Activated T-cell treated with anti-CD3 and anti-CD28 coated beads for 4 hours (primary cell): ENCODE measurements around the gene ZNF800.
"Not testable (repeated sequence)": the region's sequence is repeated elsewhere in the genome, so short reads cannot be mapped to it uniquely, and the experiment has no call there.

Experiments
- DNase-seq: peaks from one replicate; pipeline ENCODE4 v3.0.0-alpha.2; 2020

Gene ZNF800, protein sequence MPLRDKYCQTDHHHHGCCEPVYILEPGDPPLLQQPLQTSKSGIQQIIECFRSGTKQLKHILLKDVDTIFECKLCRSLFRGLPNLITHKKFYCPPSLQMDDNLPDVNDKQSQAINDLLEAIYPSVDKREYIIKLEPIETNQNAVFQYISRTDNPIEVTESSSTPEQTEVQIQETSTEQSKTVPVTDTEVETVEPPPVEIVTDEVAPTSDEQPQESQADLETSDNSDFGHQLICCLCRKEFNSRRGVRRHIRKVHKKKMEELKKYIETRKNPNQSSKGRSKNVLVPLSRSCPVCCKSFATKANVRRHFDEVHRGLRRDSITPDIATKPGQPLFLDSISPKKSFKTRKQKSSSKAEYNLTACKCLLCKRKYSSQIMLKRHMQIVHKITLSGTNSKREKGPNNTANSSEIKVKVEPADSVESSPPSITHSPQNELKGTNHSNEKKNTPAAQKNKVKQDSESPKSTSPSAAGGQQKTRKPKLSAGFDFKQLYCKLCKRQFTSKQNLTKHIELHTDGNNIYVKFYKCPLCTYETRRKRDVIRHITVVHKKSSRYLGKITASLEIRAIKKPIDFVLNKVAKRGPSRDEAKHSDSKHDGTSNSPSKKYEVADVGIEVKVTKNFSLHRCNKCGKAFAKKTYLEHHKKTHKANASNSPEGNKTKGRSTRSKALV

DNA sequence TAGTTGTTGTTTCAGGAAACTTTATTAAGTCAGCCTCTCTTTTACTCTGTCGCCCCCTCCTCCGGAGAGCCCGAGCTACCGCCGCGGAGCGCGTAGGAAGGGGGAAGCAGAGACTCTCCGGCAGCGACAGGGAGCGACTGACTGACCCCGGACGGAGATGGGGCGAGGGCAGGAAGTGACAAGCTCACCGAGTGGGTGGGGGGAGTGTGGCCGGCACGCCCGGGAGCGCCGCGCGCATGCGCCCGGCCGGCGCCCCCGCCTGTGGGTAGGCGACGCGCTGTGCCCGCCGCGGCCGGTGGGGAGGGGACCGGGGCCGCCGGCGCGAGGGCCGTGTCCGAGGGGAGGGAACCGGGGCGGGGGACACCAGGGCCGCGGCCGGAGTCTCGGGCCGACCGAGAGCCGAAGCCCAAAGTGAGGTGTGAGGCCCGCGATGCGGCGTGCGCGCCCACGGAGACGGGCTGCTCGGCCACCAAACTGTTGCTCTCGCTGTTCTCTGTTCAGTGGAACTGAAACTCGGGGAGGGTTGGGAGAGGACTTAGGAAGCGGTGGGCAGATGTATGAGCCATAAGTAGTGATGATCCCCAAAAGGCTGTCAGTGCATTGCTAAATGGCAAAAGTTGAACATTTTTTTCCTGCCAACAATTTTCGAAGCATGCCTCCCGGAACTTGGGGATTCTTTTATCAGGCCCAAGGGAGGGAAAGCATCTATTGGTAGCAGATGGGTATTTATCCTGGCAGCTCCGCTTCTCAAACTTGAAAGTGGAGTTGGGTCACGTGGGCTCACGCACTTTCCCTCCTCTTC lies at the start of gene ZNF800:
Gene ZNF800 (minus strand): TSS at position 143 of the 802 bp plus-strand sequence. CDS start 1,151 bp downstream, outside the sequence.
- DNase-seq: peak; percentile 82

DNA sequence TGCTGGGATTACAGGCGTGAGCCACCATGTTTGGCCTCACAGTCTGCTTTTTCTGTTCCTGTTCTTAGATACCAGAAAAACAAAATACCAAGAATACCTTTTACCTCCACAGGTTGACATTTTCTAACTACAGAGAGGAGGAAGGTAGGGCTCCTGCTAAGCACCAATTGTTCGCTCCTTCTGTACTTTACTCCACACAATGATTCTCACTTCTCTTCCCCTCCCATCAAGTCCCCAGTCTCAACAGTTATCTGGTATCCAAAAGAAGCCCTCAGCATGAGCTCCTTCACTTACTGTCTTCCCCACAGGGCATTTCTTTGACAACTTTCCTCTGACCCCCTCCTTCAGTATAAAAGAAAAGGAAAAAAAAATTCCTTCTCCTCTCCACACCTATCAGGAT lies 47.7 kb upstream of the ZNF800 start:
- no peak for DNase-seq

DNA sequence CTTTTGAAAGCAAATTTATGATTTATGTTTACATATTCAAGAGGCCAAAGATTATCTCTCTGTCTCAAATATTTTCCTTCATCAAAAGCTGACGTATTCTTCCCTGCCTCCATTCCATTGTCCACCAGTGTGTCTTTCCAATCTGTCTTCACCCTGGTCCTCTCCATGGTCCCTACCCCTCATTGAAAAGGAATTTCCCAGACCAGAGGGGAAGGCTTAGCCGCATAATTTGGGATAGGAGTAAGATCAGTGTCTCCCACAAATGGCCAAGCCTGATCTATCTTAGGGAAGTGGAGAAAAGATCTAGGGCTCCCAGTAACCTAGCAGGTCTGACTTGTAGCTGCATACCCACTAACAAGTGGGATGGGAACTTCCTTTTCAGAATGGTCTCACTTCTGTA lies 46.3 kb upstream of the ZNF800 start:
- DNase-seq: no peak

DNA sequence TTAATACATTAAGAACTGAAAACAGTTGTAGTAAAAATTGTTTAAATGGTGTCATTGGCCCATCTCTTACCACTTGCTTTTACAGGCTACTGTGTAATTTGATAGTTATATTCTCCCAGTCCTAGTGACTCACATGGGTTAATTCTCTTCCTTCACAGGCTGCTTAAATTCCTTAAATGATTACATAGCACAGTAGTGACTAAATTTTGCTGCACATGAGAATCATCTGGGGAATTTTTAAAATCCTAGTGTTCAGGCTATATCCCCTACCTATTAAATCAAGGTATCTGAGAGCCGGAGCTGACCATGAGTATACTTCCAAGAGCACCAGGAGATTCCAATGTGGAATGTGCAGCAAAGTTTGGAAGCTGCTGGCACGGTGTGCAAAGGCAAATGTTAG lies 45.3 kb upstream of the ZNF800 start:
- no peak for DNase-seq

DNA sequence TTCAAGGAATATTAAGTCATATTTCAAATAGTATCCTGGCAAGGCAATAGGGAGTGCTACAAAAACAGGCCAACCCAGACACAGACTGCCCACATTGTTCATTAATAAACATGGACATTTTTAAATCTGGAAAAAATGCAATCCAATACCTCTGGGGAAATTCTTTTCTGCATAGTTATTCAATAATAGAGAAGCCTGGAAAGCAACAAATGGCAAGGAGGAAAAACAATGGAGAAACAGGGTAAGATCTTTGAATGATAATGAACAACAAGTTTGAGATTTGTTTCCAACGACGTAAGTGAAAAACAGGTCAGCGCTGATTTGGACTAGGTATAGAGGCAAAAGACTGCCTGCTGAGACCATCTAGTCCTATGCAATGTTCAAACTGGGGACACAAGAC lies 44.7 kb upstream of the ZNF800 start:
- DNase-seq: no peak

DNA sequence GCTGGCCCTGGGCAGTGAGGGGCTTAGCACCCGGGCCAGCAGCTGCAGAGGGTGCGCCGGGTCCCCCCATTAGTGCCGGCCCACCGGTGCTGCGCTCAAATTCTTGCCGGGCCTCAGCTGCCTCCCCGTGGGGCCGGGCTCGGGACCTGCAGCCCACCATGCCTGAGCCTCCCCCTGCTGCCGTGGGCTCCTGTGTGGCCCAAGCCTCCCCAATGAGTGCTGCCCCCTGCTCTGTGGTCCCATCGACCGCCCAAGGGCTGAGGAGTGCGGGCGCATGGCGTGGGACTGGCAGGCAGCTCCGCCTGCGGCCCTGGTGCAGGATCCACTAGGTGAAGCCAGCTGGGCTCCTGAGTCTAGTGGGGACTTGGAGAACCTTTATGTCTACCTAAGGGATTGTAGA lies 36.8 kb upstream of the ZNF800 start:
- not testable (repeated sequence) for DNase-seq

DNA sequence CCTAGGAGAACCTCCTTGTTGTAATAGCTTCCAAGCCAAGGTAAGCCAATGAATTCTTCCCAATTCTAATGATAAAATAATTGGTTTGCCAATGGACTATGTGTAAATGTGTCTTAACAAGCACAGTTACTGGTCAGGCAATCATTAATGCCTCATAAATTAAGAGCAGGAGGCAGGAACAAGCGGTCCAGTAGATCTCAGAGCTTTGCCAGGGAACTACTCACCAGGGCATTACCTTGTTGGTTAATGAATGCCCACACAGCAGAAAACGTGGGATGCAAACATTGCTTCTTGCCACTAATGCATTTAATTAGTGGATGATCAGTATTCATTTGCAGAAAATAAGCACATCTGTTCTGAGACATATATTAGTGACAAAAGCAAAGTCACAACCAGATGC lies 26.7 kb upstream of the ZNF800 start:
- no peak for DNase-seq

DNA sequence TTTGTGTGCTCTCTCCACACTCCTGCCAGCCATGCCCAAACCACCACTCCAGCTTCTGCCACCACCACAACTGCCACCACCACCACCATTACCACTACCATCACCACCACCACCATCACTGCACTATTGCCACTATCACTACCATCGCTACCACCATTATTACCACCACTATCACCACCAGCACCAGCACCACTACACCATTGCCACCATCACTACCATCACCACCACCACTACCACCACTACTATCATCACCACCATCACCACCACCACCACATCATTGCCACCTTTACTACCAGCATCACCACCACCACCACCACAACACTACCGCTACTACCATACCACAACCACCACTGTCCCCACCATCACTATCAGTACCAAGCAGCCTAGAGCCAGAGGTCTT lies 26.0 kb upstream of the ZNF800 start:
- no peak for DNase-seq

DNA sequence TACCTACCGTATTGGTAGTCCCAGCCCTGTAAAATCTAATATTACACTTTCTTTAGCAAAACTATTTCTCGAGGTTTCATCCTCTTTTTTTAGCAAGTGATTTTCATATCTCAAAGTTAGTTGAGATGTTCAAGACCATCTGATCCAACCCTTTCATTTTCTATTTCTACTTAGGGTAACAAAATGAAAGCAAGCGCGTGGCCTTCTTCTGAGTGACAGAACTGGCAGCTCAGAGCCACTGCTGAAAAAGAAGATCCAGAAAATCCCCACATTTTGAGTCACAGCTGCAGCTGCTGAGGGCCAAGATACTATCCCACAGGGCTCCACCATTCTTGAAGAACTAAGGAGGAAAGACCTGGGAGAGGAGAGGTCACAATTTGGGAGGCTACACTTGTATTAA lies 24.8 kb upstream of the ZNF800 start:
- DNase-seq: no peak

DNA sequence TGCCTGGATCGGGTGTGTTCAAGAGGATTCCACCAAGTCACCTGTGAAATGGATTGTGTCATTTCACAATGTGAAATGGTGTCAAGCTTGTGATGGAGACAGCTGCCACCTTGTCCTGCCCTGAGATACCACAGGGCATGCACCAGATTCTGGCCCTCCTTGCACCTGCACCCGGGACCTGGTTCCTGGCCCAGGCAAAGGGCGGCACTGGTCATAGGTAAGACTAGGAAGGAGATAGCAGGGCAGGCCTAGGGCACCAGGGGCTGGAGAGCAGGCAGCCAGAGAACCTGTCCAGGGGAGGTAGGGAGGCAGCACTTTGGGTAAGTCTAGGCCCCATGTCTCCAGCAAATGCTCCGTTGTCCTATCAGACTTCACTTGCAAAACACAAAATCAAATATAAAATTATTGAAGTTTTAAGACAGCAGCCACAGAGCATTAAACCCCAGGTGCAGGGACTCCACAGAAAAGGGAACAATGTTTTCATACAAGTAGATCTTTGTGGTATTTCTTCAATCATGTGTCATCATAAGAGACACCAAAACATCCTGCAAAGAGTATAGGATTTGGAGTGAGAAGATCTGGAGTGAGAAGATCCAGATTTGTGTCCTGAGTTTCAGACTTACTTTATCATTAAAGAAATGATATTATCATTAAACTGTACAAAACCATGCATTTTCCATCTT lies 22.7 kb upstream of the ZNF800 start:
- no peak for DNase-seq

DNA sequence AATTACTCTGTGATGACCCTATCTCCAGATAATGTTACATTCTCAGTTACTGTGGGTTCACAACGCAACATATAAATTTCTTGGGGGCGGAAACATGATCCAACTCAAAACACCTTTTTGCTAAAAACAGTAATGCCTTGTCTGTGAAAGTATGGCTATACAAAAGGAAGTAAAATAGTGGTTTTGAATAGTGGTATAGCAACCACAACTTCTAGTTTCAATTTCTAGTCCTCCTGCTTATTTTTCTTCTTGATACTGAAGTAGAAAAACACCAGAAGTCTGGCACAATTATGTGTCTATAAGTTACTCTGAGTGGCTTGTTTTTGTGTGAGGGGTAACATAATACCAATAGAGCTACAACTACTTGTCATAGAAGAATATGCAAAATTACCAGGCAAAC lies 21.5 kb upstream of the ZNF800 start:
- DNase-seq: no peak

DNA sequence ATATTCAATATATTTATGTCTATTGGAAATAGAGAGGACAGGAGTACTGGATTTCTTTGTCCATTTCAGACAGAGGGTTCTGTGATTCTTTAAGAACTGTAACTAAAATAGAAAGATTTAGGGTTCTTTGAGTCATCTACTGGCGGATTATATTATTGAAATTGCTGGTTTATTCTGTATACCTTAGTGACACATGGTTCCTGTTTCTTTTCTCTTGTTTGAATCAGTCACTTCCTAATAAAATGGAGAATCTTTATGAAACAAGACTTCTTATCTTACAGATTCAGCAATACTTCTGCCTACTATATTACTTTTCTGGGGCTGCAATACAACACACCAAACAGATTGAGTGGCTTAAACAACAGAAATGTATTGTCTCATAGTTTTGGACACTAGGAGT lies 20.8 kb upstream of the ZNF800 start:
- DNase-seq: no peak

DNA sequence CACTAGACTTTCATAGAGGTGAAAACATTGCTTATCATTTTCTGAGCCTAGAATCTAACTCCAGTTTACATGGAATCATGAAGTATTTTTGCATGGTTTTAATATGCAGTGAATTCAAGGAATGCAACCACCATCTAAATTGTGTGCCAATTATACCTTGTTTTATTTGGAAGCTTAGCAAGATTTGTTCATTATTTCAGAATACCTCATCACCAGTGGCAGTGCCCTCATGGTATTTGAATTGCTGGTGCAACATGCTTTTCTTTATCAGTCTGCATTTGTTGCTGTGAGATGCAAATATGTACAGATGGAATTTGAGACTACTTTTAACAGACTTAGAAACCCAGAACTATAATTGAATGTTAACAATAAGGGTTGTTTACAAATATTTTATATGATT lies 18.7 kb upstream of the ZNF800 start:
- DNase-seq: no peak

DNA sequence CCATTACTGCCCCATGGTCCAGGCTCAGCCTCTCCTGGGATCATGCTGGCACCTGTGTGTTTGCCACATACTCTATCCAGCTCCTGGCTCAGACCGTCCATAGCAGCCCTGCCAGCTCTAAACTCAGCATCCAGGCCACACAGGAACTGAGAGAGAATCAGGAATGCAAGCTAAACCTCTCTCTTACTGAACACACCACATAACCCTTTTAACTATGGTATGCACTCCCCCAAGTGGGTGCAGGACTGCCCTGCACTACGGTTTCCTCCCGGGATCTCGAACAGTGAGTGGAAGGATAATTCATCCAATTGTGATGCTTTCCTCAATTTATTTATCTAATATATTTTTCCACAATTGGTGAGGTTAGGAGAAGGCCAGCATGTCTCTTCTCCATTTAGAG lies 17.1 kb upstream of the ZNF800 start:
- DNase-seq: no peak

DNA sequence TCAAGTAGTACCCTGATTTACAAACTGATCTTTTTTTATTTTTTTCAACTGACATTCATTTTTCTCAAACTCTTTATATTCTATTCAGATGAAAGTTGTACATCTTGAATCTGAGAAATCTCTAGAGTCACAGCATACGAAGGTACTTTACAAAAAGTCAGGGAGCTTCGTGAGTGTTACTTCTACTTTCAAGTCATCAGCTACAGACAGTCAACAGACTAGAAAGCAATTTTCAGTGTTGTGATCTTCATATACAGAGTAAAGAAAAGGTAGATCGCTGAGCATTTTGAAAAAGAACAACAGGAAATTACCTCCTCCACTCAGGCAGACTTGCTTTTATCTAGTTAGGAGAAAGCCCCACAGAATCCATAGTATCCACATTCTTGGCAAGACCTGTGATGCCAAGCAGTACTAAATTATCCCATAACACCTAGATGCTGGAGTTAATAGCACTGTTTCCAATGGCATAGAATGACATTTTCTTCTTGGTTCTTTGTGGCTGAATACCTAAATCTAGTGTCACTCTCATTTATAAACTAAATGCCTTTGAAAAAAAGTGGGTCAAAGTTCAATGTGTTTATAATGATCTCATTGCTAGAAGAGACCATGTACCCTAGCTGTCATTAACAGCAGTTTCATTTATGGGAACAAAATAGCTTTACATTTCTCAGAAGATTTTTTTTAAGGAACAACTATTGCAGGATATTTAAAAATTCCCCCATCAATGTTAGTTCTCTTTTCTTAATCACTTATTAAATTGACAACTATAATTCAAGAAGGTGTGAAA lies 12.0 kb upstream of the ZNF800 start:
- DNase-seq: no peak

DNA sequence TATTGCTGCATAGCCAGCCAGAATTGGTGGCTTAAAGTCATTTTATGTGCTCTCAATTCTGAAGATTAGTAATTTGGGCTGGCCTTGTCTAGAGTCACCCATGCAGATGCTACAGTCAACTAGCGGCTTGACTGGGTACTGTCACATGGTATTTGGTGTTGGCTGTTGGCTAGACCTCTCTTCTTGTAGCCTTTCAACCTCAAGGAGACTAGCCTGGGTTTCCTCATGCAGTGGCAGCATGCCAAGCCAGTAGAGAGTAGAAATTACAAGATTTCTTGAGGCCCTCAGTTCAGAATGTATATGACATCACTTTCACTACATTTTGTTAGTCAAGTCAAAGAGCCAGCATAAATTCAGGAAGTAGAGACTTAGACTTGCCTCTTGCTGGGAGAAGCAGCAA lies 3.7 kb upstream of the ZNF800 start:
- DNase-seq: no peak

DNA sequence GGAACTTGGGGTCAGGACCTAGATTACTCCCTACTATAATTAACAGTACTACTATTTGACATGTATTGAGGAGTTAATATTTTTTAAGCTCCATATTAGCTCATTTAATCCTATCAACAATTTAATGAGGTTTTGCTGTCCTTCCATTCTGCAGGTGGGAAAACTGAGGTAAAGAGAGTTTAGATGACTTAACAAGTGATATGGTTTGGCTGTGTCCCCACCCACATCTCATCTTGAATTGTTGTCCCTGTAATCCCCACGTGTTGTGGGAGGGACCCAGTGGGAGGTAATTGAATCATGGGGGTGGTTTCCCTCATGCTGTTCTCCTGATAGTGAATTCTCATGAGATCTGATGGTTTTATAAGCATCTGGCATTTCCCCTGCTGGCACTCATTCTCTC lies 2.6 kb upstream of the ZNF800 start:
- peak; percentile 31 for DNase-seq

DNA sequence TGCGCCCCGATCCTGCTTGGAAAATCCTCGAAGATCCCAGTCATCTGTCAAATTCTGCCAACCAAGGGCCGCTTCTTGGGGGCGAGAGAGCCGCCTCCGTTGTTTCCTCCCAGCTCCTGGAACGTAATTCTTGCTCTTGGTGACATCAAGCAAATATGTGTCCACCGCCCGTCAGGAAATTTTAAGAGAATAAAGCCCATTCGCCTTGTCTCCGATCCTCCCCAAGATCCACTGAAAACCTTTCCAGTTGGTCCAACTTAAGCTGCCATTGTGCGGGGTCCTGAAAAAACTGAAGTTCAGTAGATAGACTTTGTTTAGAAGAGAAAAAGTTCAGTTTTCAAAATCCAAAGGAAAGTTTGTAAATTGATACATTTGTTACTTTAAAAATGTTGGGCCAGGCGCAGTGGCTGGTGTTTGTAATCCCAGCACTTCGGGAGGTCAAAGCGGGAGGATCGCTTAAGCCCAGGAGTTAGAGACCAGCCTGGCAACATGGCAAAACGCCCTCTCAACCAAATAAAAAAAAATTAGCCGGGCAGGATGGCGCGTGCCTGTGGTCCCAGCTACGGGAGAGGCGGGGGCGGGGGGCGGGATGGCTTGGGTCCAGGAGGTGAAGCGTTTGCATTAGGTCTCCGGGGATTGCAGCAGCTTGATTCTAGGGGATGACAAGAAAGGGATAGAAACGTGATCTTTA lies 1.0 kb upstream of the ZNF800 start:
- DNase-seq: no peak

DNA sequence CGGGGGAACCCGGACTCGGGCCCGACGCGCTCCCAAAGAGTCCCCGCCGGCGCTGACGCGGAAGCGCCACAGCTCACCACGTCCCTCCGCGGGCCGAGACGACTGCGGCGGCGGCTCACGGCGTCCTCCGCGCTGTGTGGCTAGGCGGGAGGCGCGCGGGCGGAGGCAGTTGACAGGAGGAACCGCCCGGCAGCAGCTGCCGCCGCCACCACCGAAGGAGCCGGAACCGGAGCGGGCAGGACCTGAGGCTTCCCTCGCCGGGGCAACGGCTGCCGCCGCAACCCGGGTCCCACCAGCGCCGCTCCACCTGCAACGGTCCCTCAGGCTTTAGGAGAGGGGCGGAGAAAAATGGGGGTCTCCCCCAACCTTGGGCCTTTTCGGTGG lies 334 bp downstream of the ZNF800 start:
- DNase-seq: peak; percentile 39

DNA sequence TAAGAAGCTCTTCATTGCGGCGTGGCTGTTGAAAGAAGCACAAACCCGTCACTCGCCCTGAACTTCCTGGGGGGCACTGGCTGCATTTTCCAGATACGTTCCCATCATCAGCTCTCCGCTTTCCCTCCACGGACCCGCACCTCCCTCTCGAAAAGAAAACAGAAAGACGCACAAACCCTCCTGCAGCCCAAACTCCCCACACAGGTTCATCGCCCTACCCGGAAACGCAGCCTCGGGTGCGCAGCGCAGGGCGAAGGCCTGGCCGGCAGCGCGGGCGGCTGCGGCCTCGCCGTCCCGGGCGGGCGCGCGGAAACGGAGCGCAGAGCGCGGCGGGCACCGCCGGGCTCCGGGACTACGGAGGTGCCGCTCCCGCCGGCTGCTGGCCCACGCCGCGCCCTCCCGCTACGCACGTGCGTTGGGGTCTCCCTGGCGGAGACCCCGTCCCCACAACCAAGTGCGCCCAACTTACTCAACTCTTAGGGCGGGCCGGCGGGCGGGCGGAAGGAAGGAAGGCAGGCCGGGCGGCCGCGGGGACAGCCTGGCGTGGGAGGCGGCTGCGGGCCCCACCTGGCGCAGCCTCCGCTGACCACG lies 822 bp downstream of the ZNF800 start:
- DNase-seq: peak; percentile 30
